ENCODE data around the gene RTN4R.

- TF ChIP-seq FOS (IDR thresholded peaks at IDR 0.05; ENCODE audit: low read depth, low read length) (no peak), POLR2A (IDR thresholded peaks at IDR 0.05; ENCODE audit: low read depth, low read length) (no peak), MXI1 (IDR thresholded peaks at IDR 0.05; ENCODE audit: borderline replicate concordance, low read depth, low read length) (no peak)
- TF ChIP-seq, protein P1, sequence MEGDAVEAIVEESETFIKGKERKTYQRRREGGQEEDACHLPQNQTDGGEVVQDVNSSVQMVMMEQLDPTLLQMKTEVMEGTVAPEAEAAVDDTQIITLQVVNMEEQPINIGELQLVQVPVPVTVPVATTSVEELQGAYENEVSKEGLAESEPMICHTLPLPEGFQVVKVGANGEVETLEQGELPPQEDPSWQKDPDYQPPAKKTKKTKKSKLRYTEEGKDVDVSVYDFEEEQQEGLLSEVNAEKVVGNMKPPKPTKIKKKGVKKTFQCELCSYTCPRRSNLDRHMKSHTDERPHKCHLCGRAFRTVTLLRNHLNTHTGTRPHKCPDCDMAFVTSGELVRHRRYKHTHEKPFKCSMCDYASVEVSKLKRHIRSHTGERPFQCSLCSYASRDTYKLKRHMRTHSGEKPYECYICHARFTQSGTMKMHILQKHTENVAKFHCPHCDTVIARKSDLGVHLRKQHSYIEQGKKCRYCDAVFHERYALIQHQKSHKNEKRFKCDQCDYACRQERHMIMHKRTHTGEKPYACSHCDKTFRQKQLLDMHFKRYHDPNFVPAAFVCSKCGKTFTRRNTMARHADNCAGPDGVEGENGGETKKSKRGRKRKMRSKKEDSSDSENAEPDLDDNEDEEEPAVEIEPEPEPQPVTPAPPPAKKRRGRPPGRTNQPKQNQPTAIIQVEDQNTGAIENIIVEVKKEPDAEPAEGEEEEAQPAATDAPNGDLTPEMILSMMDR (conservative IDR thresholded peaks at IDR 0.05; ENCODE audit: low read depth, low read length), result no peak
Measured at GRCh38 chr22:20210473-20211059, 57.6 kb downstream of the RTN4R start.

Measured in IMR-90 (cell line).